Measurements from ENCODE around the gene ARHGAP20. TPM values are rescaled to one million over a fixed set of nuclear protein-coding genes. Genes with fewer than 3 reads are reported as not detected.

ARHGAP20 gene
- total and polyA plus RNA-seq, 2 experiments from 2014 or later, result 0.31 TPM; not detected in 1

DNA sequence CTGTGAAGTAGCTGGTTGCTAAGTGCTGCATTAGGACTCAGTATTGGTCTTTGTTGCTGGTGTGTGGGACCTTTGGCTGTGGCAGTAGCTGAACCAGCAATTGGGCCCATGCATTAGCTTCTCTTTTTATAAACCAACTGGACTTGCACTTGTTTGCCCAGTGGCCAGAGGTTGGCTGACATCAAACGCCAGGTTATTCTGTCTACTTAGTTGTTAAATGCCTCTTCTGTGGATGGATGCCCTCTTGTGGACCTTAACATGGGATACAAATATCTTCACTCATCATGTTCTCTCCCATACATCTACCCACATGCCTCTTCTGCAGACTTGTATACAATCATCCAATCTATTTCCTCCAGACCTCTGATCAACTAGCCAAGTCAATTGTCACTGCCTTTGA lies 26.4 kb upstream of the ARHGAP20 start:
- H3K36me3 Mint-ChIP-seq (ENCODE audit: low read depth), result no peaks in the 10 kb centered on the region
- H3K9me3 Mint-ChIP-seq, result no peaks in the 10 kb centered on the region
- H3F3A ChIP-seq (replicated peaks; ENCODE audit: low read depth), result no peaks in the 10 kb centered on the region
- H3K4me3 Mint-ChIP-seq, result no peak overlapping the region
- no peak overlapping the region for H3K4me2 ChIP-seq
- no peaks in the 10 kb centered on the region for H3K9me2 ChIP-seq (ENCODE audit: insufficient read depth)
- no peaks in the 10 kb centered on the region for H3K27me3 ChIP-seq (ENCODE audit: insufficient read depth)
- H3K4me1 ChIP-seq (ENCODE audit: insufficient read depth), result no peaks in the 10 kb centered on the region
- ATAC-seq (no peak), DNase-seq (ENCODE audit: low spot score) (no peak)
- no peak overlapping the region for H3K4me3 ChIP-seq
- no peaks in the 10 kb centered on the region for H3K79me2 ChIP-seq (replicated peaks; ENCODE audit: insufficient read depth)
- H3K36me3 ChIP-seq (ENCODE audit: insufficient read depth), result no peaks in the 10 kb centered on the region
- no peak overlapping the region for H3K27ac ChIP-seq (ENCODE audit: low read depth)
- H3K4me1 Mint-ChIP-seq, result no peaks in the 10 kb centered on the region
- H4K20me1 ChIP-seq (replicated peaks; ENCODE audit: insufficient read depth), result no peaks in the 10 kb centered on the region
- no peak overlapping the region for H2AFZ ChIP-seq
- no peak overlapping the region for H3K27ac Mint-ChIP-seq
- TF ChIP-seq, protein P1, sequence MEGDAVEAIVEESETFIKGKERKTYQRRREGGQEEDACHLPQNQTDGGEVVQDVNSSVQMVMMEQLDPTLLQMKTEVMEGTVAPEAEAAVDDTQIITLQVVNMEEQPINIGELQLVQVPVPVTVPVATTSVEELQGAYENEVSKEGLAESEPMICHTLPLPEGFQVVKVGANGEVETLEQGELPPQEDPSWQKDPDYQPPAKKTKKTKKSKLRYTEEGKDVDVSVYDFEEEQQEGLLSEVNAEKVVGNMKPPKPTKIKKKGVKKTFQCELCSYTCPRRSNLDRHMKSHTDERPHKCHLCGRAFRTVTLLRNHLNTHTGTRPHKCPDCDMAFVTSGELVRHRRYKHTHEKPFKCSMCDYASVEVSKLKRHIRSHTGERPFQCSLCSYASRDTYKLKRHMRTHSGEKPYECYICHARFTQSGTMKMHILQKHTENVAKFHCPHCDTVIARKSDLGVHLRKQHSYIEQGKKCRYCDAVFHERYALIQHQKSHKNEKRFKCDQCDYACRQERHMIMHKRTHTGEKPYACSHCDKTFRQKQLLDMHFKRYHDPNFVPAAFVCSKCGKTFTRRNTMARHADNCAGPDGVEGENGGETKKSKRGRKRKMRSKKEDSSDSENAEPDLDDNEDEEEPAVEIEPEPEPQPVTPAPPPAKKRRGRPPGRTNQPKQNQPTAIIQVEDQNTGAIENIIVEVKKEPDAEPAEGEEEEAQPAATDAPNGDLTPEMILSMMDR (conservative IDR thresholded peaks at IDR 0.05; ENCODE audit: low read depth in 2 of 2), result peak in 1 of 2 experiments; percentile 29; a peak in 1 of 4 replicates
- no peak for TF ChIP-seq NANOG (IDR thresholded peaks at IDR 0.05; ENCODE audit: borderline replicate concordance)
- TF ChIP-seq, protein P2, sequence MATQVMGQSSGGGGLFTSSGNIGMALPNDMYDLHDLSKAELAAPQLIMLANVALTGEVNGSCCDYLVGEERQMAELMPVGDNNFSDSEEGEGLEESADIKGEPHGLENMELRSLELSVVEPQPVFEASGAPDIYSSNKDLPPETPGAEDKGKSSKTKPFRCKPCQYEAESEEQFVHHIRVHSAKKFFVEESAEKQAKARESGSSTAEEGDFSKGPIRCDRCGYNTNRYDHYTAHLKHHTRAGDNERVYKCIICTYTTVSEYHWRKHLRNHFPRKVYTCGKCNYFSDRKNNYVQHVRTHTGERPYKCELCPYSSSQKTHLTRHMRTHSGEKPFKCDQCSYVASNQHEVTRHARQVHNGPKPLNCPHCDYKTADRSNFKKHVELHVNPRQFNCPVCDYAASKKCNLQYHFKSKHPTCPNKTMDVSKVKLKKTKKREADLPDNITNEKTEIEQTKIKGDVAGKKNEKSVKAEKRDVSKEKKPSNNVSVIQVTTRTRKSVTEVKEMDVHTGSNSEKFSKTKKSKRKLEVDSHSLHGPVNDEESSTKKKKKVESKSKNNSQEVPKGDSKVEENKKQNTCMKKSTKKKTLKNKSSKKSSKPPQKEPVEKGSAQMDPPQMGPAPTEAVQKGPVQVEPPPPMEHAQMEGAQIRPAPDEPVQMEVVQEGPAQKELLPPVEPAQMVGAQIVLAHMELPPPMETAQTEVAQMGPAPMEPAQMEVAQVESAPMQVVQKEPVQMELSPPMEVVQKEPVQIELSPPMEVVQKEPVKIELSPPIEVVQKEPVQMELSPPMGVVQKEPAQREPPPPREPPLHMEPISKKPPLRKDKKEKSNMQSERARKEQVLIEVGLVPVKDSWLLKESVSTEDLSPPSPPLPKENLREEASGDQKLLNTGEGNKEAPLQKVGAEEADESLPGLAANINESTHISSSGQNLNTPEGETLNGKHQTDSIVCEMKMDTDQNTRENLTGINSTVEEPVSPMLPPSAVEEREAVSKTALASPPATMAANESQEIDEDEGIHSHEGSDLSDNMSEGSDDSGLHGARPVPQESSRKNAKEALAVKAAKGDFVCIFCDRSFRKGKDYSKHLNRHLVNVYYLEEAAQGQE (IDR thresholded peaks at IDR 0.05; ENCODE audit: unreplicated experiment), result no peak
- H3K27me3 Mint-ChIP-seq (ENCODE audit: insufficient read depth, low read depth, poor library complexity), result no peaks in the 10 kb centered on the region

DNA sequence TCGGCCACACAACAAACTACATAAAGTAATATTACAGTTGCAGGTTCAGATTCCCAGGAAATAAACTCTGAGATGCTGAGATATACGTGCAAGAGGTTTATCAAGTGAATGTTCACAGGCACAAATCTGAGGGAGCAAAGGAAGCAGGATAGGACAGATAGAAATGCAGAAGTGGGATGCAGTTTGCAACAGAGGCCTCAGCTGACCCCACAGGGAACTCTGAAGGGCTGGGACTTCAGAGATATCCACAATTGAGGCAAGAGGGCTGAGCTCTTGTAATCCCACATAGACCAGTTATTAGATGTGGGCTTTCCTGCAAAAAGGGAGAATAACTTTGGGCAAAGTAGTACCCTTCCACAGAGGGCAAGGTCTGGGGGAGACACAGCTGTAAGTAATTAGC lies 25.4 kb upstream of the ARHGAP20 start:
- Histone ChIP-seq H3K4me2 (no peak overlapping the region), H3K27me3 (ENCODE audit: insufficient read depth) (no peaks in the 10 kb centered on the region), H3K79me2 (replicated peaks; ENCODE audit: insufficient read depth) (no peaks in the 10 kb centered on the region), H4K20me1 (replicated peaks; ENCODE audit: insufficient read depth) (no peaks in the 10 kb centered on the region), H3K9me2 (ENCODE audit: insufficient read depth) (no peaks in the 10 kb centered on the region), H3K4me3 (no peak overlapping the region), H3K27ac (ENCODE audit: low read depth) (no peak overlapping the region), H3F3A (replicated peaks; ENCODE audit: low read depth) (no peaks in the 10 kb centered on the region), H3K4me1 (ENCODE audit: insufficient read depth) (no peaks in the 10 kb centered on the region), H3K36me3 (ENCODE audit: insufficient read depth) (no peaks in the 10 kb centered on the region), H2AFZ (no peak overlapping the region)
- Mint-ChIP-seq H3K27ac (no peak overlapping the region), H3K9me3 (no peaks in the 10 kb centered on the region), H3K27me3 (ENCODE audit: insufficient read depth, low read depth, poor library complexity) (no peaks in the 10 kb centered on the region), H3K36me3 (ENCODE audit: low read depth) (no peaks in the 10 kb centered on the region), H3K4me3 (no peak overlapping the region), H3K4me1 (no peaks in the 10 kb centered on the region)
- DNase-seq (ENCODE audit: low spot score), result no peak
- no peak for ATAC-seq
- no peak for TF ChIP-seq EZH2phosphoT487 (IDR thresholded peaks at IDR 0.05; ENCODE audit: unreplicated experiment)
- TF ChIP-seq, protein P2 (IDR thresholded peaks at IDR 0.05; ENCODE audit: unreplicated experiment), result no peak
- no peak for TF ChIP-seq NANOG (IDR thresholded peaks at IDR 0.05; ENCODE audit: borderline replicate concordance)
- no peak for TF ChIP-seq POLR2AphosphoS5 (IDR thresholded peaks at IDR 0.05; ENCODE audit: low read depth)
- TF ChIP-seq, protein P1 (conservative IDR thresholded peaks at IDR 0.05; ENCODE audit: low read depth in 2 of 2), result no peak

All from GM23338 (cell line).